ENCODE measurements around the gene HTD2.

DNA sequence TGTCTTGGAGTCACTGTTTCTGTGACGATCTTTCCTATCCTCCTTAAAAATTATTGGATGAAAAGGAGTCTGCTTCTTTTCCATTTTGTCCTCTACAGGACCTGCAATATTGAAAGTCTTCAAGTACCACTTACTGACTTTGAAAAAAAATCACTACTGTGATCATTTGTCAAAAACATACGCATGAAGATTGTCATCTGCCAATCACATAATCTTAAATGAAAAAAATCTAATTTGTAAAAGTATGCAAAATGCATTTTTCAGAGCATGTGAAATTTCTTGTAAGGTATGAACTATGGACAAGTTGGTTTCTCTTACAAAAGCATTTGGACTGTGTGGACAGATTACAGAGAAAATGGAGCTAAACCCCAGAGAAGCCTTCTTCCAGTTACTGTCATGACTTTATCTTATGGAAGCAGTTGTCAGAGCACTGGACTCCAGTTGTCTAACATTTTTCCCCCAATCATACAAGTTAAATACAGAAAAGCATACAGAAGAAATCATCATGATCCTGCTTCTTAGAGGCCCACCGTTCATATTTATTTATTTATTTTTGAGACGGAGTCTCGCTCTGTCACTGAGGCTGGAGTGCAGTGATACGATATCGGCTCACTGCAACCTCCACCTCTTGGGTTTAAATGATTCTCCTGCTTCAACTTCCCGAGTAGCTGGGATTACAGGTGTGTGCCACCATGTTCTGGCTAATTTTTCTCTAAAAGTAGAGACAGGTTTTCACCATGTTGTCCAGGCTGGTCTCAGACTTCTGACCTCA lies 23.0 kb downstream of the HTD2 start:
- TF ChIP-seq POLR2A (IDR thresholded peaks at IDR 0.05) = no peak
- TF ChIP-seq CTCF (IDR thresholded peaks at IDR 0.05) = no peak
